Fibroblast of skin of scalp (primary cell): ENCODE measurements around the gene MANEAL. TPM values are rescaled to one million over a fixed set of nuclear protein-coding genes. Genes with fewer than 3 reads are reported as not detected.
"Not testable (repeated sequence)": the region's sequence is repeated elsewhere in the genome, so short reads cannot be mapped to it uniquely, and the experiment has no call there.

Source experiments
- DNase-seq: peaks from one replicate; pipeline ENCODE4 v3.0.0-alpha.2; 2013
- polyA plus RNA-seq, 2 experiments: library from polyadenylated mRNA; unstranded; fragments of 120-200 nt; gene quantifications; one replicate each; pipeline ENCODE4 v1.2.1, GENCODE V29; 2013; ENCODE audit not compliant: insufficient read length in 2 of 2

MANEAL gene
- 0.57 TPM for polyA plus RNA-seq (2013, experiment 1 of 2; ENCODE audit: insufficient read length)
- 0.57 TPM for polyA plus RNA-seq (2013, experiment 2 of 2; ENCODE audit: insufficient read length)

DNA sequence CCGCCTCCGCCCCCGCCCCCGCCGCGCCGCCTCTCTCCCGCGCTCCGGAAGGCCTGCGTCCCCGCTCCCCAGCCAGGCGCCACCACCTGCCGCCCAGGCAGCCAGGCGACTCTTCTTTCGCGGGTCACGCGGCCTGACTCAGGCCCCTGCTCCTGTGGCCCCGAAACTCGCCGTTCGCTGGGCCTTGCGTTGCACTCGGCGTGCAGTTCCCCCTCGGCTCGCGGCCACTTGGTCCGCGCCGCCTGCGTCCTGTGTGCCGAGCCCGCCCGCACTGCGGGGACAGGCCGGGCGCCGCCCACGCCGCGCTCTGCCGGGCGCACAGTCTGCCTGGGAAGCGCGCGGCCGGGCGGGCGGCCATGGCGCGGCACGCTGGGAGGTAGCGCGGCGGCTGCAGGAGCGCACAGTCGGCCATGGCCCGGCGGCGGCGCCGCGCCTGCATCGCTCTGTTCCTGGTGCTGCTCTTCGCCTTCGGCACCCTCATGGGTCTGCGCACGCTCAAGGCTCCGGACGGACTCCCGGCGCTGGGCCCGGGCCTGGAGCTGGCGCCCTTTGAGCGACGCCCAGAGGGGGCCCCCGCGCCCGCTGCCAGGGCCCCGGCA, at the start of gene MANEAL:
MANEAL (plus strand) TSS at position 75 of the 599 bp plus-strand sequence; CDS start at position 411, 336 bp downstream.
- peak; percentile 49 for DNase-seq

GRCh38 chr1:37746806-37747205, 46.8 kb upstream of the MANEAL start:
- no peak for DNase-seq

GRCh38 chr1:37748565-37748964, 45.1 kb upstream of the MANEAL start:
- no peak for DNase-seq

- no peak for DNase-seq
These were observed 41.4 kb upstream of the MANEAL start for GRCh38 chr1:37752213-37752582.

DNA sequence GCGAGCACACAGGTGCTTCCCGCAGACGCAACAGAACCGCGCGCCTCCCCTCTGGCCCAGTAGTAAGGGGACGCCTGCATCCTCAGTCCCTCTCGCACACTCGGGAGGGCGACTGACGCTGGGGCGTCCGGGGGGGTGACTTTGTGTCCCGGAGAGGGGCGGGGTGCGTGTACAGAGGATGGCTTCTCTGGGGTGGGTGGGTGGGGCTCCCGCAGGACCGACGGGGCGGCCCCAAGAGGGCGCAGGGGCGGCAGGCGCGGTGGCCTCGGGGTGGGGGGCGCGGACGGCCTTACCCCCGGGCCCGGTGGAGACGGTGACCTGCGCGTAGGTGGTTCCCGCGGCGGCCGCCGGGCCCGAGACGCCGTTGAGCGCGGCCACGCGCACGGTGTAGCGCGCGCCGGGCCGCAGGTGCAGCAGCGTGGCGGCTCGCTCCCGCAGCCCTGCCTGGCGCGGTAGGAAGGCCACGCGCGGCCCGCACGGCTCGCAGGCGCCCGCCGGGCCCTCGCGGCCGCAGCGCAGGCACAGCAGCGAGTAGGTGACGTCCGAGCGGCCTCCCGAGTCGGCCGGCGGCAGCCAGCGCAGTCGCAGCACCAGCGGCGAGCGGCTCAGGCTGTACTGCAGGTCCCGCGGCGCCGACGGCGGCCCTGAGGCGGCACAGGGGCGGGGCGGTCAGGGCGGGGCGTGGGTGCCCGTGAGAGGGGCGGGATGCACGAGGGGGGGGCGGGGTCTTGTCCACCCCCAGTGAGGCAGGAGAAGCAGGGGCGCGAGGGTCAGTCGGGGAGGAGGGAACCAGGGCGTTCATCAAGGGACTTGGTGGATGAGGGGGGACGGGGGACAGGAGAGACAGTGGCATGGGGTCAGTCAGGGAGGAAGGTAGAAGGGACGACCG, 40.8 kb upstream of the MANEAL start:
- DNase-seq, result no peak

- no peak for DNase-seq
These were observed 40.0 kb upstream of the MANEAL start for GRCh38 chr1:37753473-37754321.

DNA sequence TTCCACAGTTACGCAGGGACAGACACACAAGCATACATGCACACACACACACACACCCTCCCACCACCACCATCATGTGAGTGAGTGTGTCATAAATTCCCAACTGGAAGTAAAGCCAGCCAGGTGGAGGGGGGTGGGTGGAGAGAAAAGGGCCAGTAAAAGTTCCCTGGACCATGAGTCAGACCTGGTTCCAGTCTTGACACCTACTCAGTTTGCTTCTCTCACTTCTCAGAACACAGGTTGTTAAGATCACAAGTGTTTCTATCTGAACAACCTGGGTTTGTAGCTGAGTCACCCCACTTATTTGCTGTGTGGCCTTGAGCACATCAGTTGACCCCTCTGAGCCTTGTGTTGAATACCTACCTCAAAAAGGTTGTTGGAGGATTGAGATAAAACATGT, 38.4 kb upstream of the MANEAL start:
- no peak for DNase-seq

DNA sequence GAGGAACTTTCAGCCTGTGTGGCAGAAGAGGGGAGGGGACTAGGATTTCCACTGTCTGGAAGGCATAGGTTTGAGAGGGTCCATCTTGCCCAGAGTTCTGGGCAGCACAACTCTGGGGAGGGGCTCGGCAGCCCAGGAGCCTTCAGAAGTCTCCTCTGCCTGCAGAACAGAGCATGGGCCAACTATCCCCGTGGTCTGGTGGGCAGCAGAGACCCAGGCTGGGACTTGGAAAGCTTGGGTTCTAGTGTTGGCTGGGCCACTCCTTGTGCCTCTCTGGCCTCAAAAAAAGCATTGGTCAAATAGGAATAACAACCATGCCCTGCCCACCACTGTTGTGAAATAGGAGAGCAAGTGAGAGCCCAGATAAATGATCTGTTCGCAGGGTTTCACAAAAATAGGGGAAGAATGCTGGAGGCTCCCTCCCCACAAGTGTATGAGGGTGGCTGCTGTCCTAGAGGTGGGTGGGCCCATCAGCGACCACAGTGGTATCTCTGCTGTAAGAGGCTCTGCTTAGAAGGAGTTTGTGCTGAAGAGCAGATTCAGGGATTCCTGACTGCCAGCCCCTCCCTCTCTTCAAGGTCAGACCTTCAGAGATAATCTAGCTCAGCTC, 37.6 kb upstream of the MANEAL start:
- DNase-seq, result no peak

GRCh38 chr1:37759451-37759850, 34.2 kb upstream of the MANEAL start:
- DNase-seq, result no peak

DNA sequence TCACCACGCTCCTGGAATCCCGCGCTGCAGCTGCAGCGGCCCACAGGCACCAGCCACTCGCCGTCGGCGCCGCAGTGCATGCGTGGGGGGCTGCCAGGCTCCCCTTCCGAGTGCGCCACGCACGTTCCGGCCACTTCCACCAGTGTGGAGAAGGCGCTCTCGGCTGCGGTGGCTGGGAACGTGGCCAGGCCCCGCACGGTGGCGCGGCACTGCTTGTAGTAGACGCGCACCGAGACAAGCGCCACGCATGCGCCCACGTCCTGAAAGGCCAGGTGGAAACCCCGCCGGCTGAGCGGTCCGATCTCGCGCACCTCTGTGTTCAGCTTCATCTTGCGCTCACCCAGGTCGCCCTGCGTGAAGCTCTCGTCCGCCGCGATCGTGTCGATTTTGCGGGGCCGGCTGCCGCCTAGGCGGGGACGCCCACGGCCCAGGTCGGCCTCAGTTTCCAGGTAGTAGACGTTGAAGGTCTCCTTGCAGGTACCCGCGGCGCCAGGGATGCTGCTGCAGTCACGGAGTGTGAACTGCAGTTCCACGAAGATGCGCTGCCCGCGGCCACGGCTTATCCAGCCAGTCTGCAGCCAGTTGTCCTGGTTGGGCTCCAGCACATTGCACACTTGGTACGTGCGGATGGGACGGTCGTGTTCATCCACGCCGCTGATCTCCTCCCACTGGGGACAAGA, 32.1 kb upstream of the MANEAL start:
- DNase-seq, result no peak

- DNase-seq, result no peak
These were observed 31.1 kb upstream of the MANEAL start for GRCh38 chr1:37762516-37762915.

- no peak for DNase-seq
These were observed 29.7 kb upstream of the MANEAL start for GRCh38 chr1:37763791-37764413.

- DNase-seq, result peak; percentile 50
These were observed 29.2 kb upstream of the MANEAL start for GRCh38 chr1:37764414-37764825.

DNA sequence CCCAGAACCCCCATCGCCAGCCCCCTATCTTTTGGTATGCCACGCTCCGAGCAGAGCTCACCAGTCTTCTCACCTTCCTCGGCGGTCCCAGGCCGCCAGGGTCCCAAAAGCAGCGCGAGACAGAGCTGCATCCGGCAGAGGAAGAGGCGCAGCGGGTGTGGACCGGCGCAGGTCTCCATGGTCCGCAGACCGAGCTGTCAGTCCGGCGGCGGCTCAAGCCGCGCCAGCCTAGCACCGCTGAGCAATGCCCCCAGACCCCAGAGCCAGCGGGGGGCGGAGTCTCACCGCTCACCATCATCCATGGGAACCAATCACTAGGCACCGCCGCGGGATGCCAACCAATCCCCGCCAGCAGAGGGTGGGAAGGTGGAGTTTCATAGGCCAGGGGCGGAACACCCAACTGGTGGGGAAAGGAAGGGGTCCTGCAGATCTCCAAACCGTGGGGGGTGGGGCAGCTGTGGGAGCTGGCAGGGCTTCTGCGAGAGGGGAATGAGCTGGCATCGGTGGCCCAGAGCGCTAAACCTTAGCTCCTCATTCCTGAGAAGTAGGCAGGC, 28.7 kb upstream of the MANEAL start, which contains the start of gene EPHA10:
EPHA10 (minus strand) TSS at position 233 of the 554 bp plus-strand sequence; CDS start at position 179, 54 bp downstream.
- no peak for DNase-seq

DNA sequence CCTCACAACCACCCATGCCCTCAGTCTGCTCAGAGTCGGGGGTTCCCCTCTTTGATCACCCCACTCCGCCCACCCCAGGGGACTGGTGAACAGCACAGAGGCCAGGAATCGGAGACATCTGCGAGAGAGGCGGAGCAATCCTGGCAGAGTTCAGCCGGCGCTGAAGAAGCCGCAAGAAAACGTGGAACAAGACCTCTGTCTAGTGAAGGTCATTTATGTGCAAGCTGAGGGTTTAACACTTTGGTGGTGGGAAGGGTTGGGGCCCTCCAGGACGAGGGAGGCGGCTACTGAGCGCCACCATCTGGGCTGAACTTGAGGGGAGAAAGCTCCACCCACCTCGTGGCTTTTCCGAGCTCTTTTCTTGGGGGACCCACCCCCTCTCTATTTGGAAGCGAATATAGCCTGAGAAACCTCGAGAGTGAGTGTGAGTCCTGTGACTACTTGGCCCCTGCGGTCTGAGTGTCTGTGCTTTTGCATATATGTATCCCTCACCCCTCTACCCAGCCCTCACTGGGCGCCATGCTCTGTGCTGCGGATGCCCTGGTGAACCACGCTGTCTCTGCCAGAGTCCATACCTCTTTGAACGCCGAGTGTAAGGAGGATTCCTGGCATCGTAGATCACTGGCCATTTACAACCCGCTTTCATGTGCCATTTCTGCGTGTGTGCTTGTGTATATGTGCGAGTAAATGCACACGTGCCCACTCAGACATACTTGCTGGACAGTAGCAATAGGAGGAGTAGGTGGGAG, 27.6 kb upstream of the MANEAL start:
- no peak for DNase-seq

GRCh38 chr1:37767488-37767887, 26.2 kb upstream of the MANEAL start:
- DNase-seq, result no peak

DNA sequence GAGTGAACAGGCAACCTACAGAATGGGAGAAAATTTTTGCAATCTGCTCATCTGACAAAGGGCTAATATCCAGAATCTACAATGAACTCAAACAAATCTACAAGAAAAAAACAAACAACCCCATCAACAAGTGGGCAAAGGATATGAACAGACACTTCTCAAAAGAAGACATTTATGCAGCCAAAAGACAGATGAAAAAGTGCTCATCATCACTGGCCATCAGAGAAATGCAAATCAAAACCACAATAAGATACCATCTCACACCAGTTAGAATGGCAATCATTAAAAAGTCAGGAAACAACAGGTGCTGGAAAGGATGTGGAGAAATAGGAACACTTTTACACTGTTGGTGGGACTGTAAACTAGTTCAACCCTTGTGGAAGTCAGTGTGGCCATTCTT, 22.2 kb upstream of the MANEAL start:
- not testable (repeated sequence) for DNase-seq

DNA sequence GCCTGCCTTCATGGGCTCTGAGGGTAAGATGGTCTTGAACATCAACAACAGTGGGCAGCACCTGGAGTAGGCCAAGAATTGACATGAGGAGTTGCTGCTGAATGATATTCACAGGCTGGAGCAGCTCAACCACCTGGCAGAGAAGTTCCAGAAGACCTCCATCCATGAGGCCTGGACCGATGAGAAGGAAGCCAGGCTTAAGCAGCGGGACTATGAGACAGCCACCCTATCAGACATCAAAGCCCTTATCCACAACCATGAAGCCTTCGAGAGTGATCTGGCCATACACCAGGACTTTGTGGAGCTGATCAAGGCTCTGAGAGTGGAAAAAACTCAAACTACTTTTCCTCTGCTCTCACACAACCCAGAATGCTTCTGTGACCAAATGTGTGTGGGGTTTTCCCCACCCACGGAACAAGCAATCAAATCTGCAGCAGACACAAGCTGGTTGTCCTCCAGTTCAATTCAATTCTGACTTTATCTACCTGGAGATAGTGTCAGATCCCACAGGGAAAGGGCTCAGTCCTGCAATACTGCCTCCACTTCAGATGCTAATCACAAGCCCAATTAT, 16.6 kb upstream of the MANEAL start:
- DNase-seq, result no peak

DNA sequence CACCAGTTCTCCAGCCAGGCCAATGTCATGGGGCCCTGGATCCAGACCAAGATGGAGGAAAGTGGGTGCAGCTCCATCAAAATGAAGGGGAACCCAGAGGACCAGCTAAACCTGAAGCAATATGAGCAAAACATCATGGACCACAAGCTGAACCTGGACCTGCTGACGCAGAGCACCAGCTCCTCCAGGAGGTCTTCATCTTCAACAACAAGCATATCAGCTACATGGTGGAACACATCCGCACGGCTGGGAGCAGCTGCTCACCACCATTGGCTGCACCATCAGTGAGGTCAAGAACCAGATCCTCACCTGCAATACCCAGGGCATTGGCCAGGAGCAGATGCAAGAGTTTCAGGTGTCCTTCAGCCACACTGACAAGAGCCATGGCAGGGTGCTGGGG, 15.0 kb upstream of the MANEAL start:
- no peak for DNase-seq

DNA sequence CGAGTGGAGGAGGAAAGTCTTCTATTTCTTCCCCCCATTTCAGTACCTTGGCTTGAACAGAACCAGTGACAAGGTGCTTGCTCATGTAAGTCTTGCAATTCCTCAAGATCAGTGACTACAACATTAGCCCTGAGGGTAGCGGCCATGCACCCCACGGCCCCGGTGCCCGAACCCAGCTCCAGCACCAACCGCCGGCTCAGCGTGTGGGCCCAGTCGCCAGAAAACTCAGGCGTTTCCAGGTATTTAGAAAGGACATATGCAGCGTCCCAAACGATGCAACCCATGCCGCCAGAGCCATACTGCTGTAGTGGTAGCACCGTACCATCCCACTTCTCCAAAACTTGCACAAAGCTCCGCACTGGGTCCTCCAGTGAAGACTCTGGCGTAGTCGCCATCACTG, 11.2 kb upstream of the MANEAL start:
- no peak for DNase-seq
